BJ (cell line): ENCODE results near the gene SERP1. TPM values are rescaled to one million over a fixed set of nuclear protein-coding genes. Genes with fewer than 3 reads are reported as not detected.

Experiments used
- CTCF ChIA-PET: fragments of 350-600 bp; formaldehyde crosslinking; extraction: SDS; loops from one replicate; lab custom pipeline; 2021; ENCODE audit warnings: antibody characterized with exemption, inconsistent platforms; lab: Yijun Ruan, JAX
- POLR2A ChIA-PET: fragments of 300-600 bp; sonication (Branson Sonifier 250); formaldehyde crosslinking; extraction: SDS; loops from one replicate; lab custom pipeline; 2021; ENCODE audit warnings: antibody characterized with exemption; lab: Charles Lee
- DNase-seq: peaks from one replicate; pipeline ENCODE4 v3.0.0-alpha.2; 2011; ENCODE audit warnings: low read depth
- H3K27me3 ChIP-seq: 2 replicates; pipeline ENCODE4 v1.6.0; 2011; ENCODE audit warnings: low read length; ENCODE audit not compliant: control insufficient read depth, insufficient read depth
- H3K36me3 ChIP-seq: 2 replicates; pipeline ENCODE4 v1.5.1; 2011; ENCODE audit warnings: low read length; ENCODE audit not compliant: control insufficient read depth, insufficient read depth
- H3K4me3 ChIP-seq: 2 replicates; pipeline ENCODE4 v1.5.1; 2011; ENCODE audit warnings: low read depth, mild to moderate bottlenecking, control low read depth, low read length
- CTCF ChIP-seq: IDR thresholded peaks from 2 replicates; pipeline ENCODE4 v1.5.1; 2011; ENCODE audit warnings: low read depth, mild to moderate bottlenecking, control low read depth, inconsistent platforms, low read length, moderate library complexity; ENCODE audit not compliant: insufficient read depth
- polyA minus RNA-seq: library from RNA; depleted of rRNA, polyadenylated mRNA; stranded (reverse); fragments of >200 nt; gene quantifications from 2 replicates; pipeline ENCODE4 v1.2.3, GENCODE V29; 2011; rRNA and poly(A)+ RNA removed
- polyA plus RNA-seq: library from polyadenylated mRNA; depleted of rRNA; stranded (reverse); fragments of >200 nt; gene quantifications from 2 replicates; pipeline ENCODE4 v1.2.3, GENCODE V29; 2011; rRNA removed

Gene SERP1
- polyA plus RNA-seq (86.5 and 96.3 TPM in 2 replicates), polyA minus RNA-seq (24.0 and 28.4 TPM in 2 replicates)

GRCh38 chr3:150546226-150547044, at the start of gene SERP1, which contains the start of gene EIF2A:
Gene SERP1 (minus strand): TSS chr3:150546496. CDS start chr3:150546135, 361 bp downstream.
Gene EIF2A (plus strand): TSS chr3:150546787. CDS start chr3:150546803, 16 bp downstream.
- H3K4me3 ChIP-seq: peak within 1 kb of the TSS; percentile 86
- H3K36me3 ChIP-seq: peaks cover 3% of the 10 kb centered on the region
- peak; percentile 96 for DNase-seq
- TF ChIP-seq CTCF: no peak
- ChIA-PET POLR2A (interaction anchor here (0.6 to 0.7 kb wide), 4 partner anchors 18 to 811 kb away, joined by 3 to 4 read pairs (median 3); no protein-coding TSS in a partner anchor), CTCF (interaction anchor here (1.5 kb wide), 1 partner anchor 18 kb away, joined by 4 read pairs; no protein-coding TSS in a partner anchor)
- no peaks in the 10 kb centered on the region for H3K27me3 ChIP-seq

GRCh38 chr3:150594150-150594549, 47.9 kb upstream of the SERP1 start:
- no peak overlapping the region for H3K4me3 ChIP-seq
- TF ChIP-seq CTCF: no peak
- POLR2A ChIA-PET: no interaction called here
- no peaks in the 10 kb centered on the region for H3K27me3 ChIP-seq
- no peaks in the 10 kb centered on the region for H3K36me3 ChIP-seq
- CTCF ChIA-PET: interaction anchor here (0.7 to 1.0 kb wide), 2 partner anchors 11 to 1237 kb away, joined by 3 read pairs; no protein-coding TSS in a partner anchor
- DNase-seq: no peak

GRCh38 chr3:150589759-150590158, 43.5 kb upstream of the SERP1 start:
- Histone ChIP-seq H3K36me3 (peaks cover 4% of the 10 kb centered on the region; the same call in 1 of the 2 replicates), H3K4me3 (no peak overlapping the region), H3K27me3 (no peaks in the 10 kb centered on the region)
- no peak for TF ChIP-seq CTCF
- no peak for DNase-seq
- POLR2A ChIA-PET: no interaction called here
- CTCF ChIA-PET: interaction anchor here (1.2 to 1.3 kb wide), 2 partner anchors 13 to 16 kb away, joined by 3 read pairs; partner anchors contain the start of gene SELENOT

GRCh38 chr3:150588027-150588830, 41.9 kb upstream of the SERP1 start:
- POLR2A ChIA-PET: no interaction called here
- Histone ChIP-seq H3K36me3 (peaks cover 4% of the 10 kb centered on the region; the same call in 1 of the 2 replicates), H3K4me3 (no peak overlapping the region), H3K27me3 (no peaks in the 10 kb centered on the region)
- CTCF ChIA-PET: interaction anchor here (0.6 to 1.2 kb wide), 3 partner anchors 10 to 28 kb away, joined by 3 to 5 read pairs (median 4); partner anchors contain the start of gene SELENOT
- no peak for DNase-seq
- no peak for TF ChIP-seq CTCF
